SK-N-SH (cell line): ENCODE results near the gene CLASP1. TPM values are rescaled to one million over a fixed set of nuclear protein-coding genes. Genes with fewer than 3 reads are reported as not detected.
"Not testable (repeated sequence)": the region's sequence is repeated elsewhere in the genome, so short reads cannot be mapped to it uniquely, and the experiment has no call there.

Experiments used
- CTCF ChIA-PET: fragments of 300-600, 350-600 bp; formaldehyde crosslinking; extraction: SDS; loops from one replicate; lab custom pipeline; 2021; lab: Yijun Ruan, JAX
- POLR2A ChIA-PET: fragments of 350-600 bp; sonication (Branson Sonifier 250); formaldehyde crosslinking; extraction: SDS; loops from one replicate; lab custom pipeline; 2020; ENCODE audit warnings: antibody characterized with exemption, inconsistent platforms; lab: Yijun Ruan, JAX
- DNase-seq: peaks from one replicate; pipeline ENCODE4 v3.0.0; 2012
- H2AFZ ChIP-seq: fragments of 200-600 bp; sonication (generic); 2 replicates; pipeline ENCODE4 v1.8.1; 2016; ENCODE audit warnings: antibody characterized with exemption, mild to moderate bottlenecking, low read depth
- H3F3A ChIP-seq: fragments of 200-600 bp; sonication (generic); replicated peaks from 2 replicates; pipeline ENCODE3; 2016; ENCODE audit warnings: antibody characterized with exemption, mild to moderate bottlenecking; ENCODE audit not compliant: insufficient read depth
- H3K27ac ChIP-seq, 2 experiments: fragments of 200-500 bp in 1 of 2; fragments of 200-600 bp in 1 of 2; sonication (Bioruptor generic) in 1 of 2; sonication (generic), shearing (Covaris generic) in 1 of 2; 2 replicates each; pipeline versions ENCODE4 v1.5.1 to v1.6.1; 2014 to 2016; ENCODE audit warnings: low read depth in 2 of 2, inconsistent platforms in 1 of 2, low read length in 1 of 2, mild to moderate bottlenecking in 1 of 2, mixed read lengths in 1 of 2
- H3K27me3 ChIP-seq: fragments of 200-600 bp; sonication (generic), shearing (Covaris generic); 2 replicates; pipeline ENCODE4 v1.6.1; 2016; ENCODE audit warnings: mixed run types; ENCODE audit not compliant: insufficient read depth
- H3K36me3 ChIP-seq, 2 experiments: fragments of 200-500 bp in 1 of 2; fragments of 200-600 bp in 1 of 2; sonication (Bioruptor generic) in 1 of 2; sonication (generic) in 1 of 2; replicated peaks in 1 of 2; 2 replicates each; pipeline versions ENCODE3 to v1.5.1; 2014 to 2016; ENCODE audit warnings: low read length in 1 of 2, mild to moderate bottlenecking in 1 of 2; ENCODE audit not compliant: insufficient read depth in 2 of 2, control insufficient read depth in 1 of 2
- H3K4me1 ChIP-seq, 2 experiments: fragments of 200-500 bp in 1 of 2; fragments of 200-600 bp in 1 of 2; sonication (Bioruptor generic) in 1 of 2; sonication (generic), shearing (Covaris generic) in 1 of 2; 2 replicates each; pipeline versions ENCODE4 v1.5.1 to v1.6.1; 2014 to 2016; ENCODE audit warnings: low read depth in 1 of 2, low read length in 1 of 2, mixed run types in 1 of 2; ENCODE audit not compliant: insufficient read depth in 2 of 2, control insufficient read depth in 1 of 2
- H3K4me2 ChIP-seq: fragments of 200-600 bp; sonication (generic), shearing (Covaris generic); 2 replicates; pipeline ENCODE4 v1.6.1; 2017; ENCODE audit warnings: mixed run types
- H3K4me3 ChIP-seq, 2 experiments: fragments of 200-500 bp in 1 of 2; fragments of 200-600 bp in 1 of 2; sonication (Bioruptor generic) in 1 of 2; sonication (generic), shearing (Covaris generic) in 1 of 2; 2 replicates each; pipeline versions ENCODE4 v1.5.1 to v1.8.1; 2014 to 2016; ENCODE audit warnings: low read depth in 2 of 2, inconsistent platforms in 1 of 2, low read length in 1 of 2, mild to moderate bottlenecking in 1 of 2, mixed read lengths in 1 of 2, moderate library complexity in 1 of 2
- H3K79me2 ChIP-seq: fragments of 200-600 bp; sonication (generic); 2 replicates; pipeline ENCODE4 v1.8.1; 2017; ENCODE audit warnings: mild to moderate bottlenecking; ENCODE audit not compliant: insufficient read depth
- H3K9ac ChIP-seq: fragments of 200-600 bp; sonication (generic); 2 replicates; pipeline ENCODE4 v1.6.1; 2017; ENCODE audit warnings: mixed run types
- H3K9me2 ChIP-seq: fragments of 200-600 bp; sonication (generic); 2 replicates; pipeline ENCODE4 v1.6.1; 2017; ENCODE audit warnings: mixed run types
- H3K9me3 ChIP-seq: fragments of 200-600 bp; sonication (generic); 2 replicates; pipeline ENCODE4 v1.6.1; 2017; ENCODE audit warnings: mixed run types, mild to moderate bottlenecking, moderate library complexity
- H4K20me1 ChIP-seq: fragments of 200-600 bp; sonication (generic); 2 replicates; pipeline ENCODE4 v1.6.1; 2017; ENCODE audit warnings: mild to moderate bottlenecking, mixed run types; ENCODE audit not compliant: insufficient read depth
- EP300 ChIP-seq, 2 experiments: IDR thresholded peaks; 2 replicates each; pipeline versions ENCODE4 v1.4.0 to v1.6.1; 2012; ENCODE audit warnings: borderline replicate concordance in 1 of 2, low read depth in 1 of 2, low read length in 1 of 2
- FOSL2 ChIP-seq: IDR thresholded peaks from 2 replicates; pipeline ENCODE4 v1.4.0; 2012; ENCODE audit warnings: low read depth, mild to moderate bottlenecking, moderate library complexity, borderline replicate concordance
- RCOR1 ChIP-seq: fragments of 150-350 bp; IDR thresholded peaks from 2 replicates; pipeline ENCODE4 v1.6.1; 2017; ENCODE audit warnings: antibody characterized with exemption, low read length
- TCF12 ChIP-seq: IDR thresholded peaks from 2 replicates; pipeline ENCODE4 v1.4.0; 2012
- USF2 ChIP-seq: fragments of 150-350 bp; IDR thresholded peaks from 2 replicates; pipeline ENCODE4 v1.6.1; 2017; ENCODE audit warnings: antibody characterized with exemption, low read length, low read depth, borderline replicate concordance
- WGBS: methylation state at CpG from one replicate; pipeline ENCODE4 v1.1.6; 2017; ENCODE audit warnings: low lambda C conversion rate; 5-methylcytosine and 5-hydroxymethylcytosine counted together
- polyA plus RNA-seq, 3 experiments: library from polyadenylated mRNA; depleted of rRNA; stranded (reverse); fragments of >200 nt; gene quantifications; 2 replicates each; pipeline ENCODE4 v1.2.3, GENCODE V29; 2012

The CLASP1 gene
- polyA plus RNA-seq, 1 of the 3 experiments (the other 2 are of a cell fraction): 4.9 TPM

- POLR2A ChIA-PET: no interaction called here
- Histone ChIP-seq H3K4me2 (no peak overlapping the region), H4K20me1 (no peaks in the 10 kb centered on the region), H3K9me2 (no peaks in the 10 kb centered on the region), H3F3A (no peaks in the 10 kb centered on the region)
- no peak for TF ChIP-seq EP300 (IDR thresholded peaks at IDR 0.05; ENCODE audit: borderline replicate concordance in 1 of 2, low read depth in 1 of 2, low read length in 1 of 2)
- TF ChIP-seq USF2: no peak
- no peak for TF ChIP-seq TCF12
- TF ChIP-seq RCOR1: no peak
- TF ChIP-seq, all 33 proteins: peak for 0
- Histone ChIP-seq H3K79me2 (no peaks in the 10 kb centered on the region), H3K4me3 (no peak overlapping the region), H3K4me1 (no peaks in the 10 kb centered on the region; a peak in 1 of 4 replicates), H2AFZ (no peak overlapping the region), H3K9ac (no peak overlapping the region), H3K27ac (no peak overlapping the region), H3K27me3 (no peaks in the 10 kb centered on the region), H3K9me3 (no peaks in the 10 kb centered on the region), H3K36me3 (peaks cover 50 to 66% of the 10 kb centered on the region in 2 experiments)
- 95% methylated on average over 5 of the region's 5 CpGs for WGBS
- CTCF ChIA-PET: interaction anchor here (0.6 kb wide), 1 partner anchor 8 kb away, joined by 3 read pairs; no protein-coding TSS in a partner anchor
- no peak for DNase-seq
Measured at GRCh38 chr2:121376535-121377250, 272.6 kb downstream of the CLASP1 start.

DNA sequence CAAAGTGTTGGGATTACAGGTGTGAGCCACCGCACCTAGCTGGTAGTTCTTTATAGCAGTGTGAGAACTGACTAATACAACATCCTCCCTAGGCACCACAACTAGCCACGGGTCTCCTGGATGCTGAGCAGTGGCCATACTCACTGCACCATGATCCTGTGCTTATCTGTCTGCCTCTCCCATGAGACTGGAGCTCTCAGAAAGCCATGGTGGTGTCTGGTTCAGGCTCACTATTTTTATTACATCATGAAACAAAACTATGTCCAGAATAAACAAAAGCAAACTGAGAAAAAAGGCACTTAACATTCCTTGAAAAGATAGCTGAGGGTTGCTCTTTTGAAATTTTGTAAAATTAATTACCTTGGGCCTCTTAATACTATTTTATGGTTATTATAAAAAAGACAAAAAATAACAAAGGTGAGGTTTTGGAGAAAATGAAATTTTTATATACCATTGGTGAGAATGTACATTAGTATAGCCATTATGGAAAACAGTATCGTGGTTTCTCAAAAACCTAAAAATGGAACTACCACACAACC lies 273.6 kb downstream of the CLASP1 start:
- Histone ChIP-seq H3K9me3 (no peaks in the 10 kb centered on the region), H3K36me3 (peaks cover 50 to 57% of the 10 kb centered on the region in 2 experiments), H3K9ac (no peak overlapping the region), H3F3A (no peaks in the 10 kb centered on the region), H3K27ac (no peak overlapping the region), H3K9me2 (no peaks in the 10 kb centered on the region), H4K20me1 (no peaks in the 10 kb centered on the region), H3K79me2 (no peaks in the 10 kb centered on the region), H3K27me3 (no peaks in the 10 kb centered on the region), H3K4me2 (no peak overlapping the region), H3K4me3 (no peak overlapping the region), H3K4me1 (no peaks in the 10 kb centered on the region; a peak in 1 of 4 replicates), H2AFZ (no peak overlapping the region)
- ChIA-PET POLR2A (no interaction called here), CTCF (interaction anchor here (0.9 kb wide), 1 partner anchor 26 kb away, joined by 4 read pairs; no protein-coding TSS in a partner anchor)
- 99% methylated on average over 2 of the region's 3 CpGs for WGBS
- DNase-seq: no peak
- no peak for TF ChIP-seq FOSL2

- H2AFZ ChIP-seq, H4K20me1 ChIP-seq, POLR2A ChIA-PET, CTCF ChIA-PET, H3K9ac ChIP-seq, H3K79me2 ChIP-seq, H3K9me2 ChIP-seq, DNase-seq, H3K9me3 ChIP-seq, H3F3A ChIP-seq, H3K27ac ChIP-seq, H3K4me1 ChIP-seq, H3K27me3 ChIP-seq, H3K4me2 ChIP-seq, H3K4me3 ChIP-seq: not testable (repeated sequence)
- H3K36me3 ChIP-seq: peaks cover 44 to 50% of the 10 kb centered on the region in 2 experiments
- WGBS: 100% methylated on average over 5 of the region's 5 CpGs
Measured at GRCh38 chr2:121374412-121375075, 274.7 kb downstream of the CLASP1 start.
